Hair follicle dermal papilla cell (primary cell): ENCODE measurements around the gene TSPAN8. TPM values are rescaled to one million over a fixed set of nuclear protein-coding genes. Genes with fewer than 3 reads are reported as not detected.

ENCODE experiments used
- total RNA-seq: library from RNA; depleted of rRNA; stranded (reverse); fragments of >200 nt; gene quantifications from 2 replicates; pipeline ENCODE4 v1.2.3, GENCODE V29; 2012

Gene TSPAN8
- total RNA-seq, result 0.24 and 0.32 TPM in 2 replicates

DNA sequence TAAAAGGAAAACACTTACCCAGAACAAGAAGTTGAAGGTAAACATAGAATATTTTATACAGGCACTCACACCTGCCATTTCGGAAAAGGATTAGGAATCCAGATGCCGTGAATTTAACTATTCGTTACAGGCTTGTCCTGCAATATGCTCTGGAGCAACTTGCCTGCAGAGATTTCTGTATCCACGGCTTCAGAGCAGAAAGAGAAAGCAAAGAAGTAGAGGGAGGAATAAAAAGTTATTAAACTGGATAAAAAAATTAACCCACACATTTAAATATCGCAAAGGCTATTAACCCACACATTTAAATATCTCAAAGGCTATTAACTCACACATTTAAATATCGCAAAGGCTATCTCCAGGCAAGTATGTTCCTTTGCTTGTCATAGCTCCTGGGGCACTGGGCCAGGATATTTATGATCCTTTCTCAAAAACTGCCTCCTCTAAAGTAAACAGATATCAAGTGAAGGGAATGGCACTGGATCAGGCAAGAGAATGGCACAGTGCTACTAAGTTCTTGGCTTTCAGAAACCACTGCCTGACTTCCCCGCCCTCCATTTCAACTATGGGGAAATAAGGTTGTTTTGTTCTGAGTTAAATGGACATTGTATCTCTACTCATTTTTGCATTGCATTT is at the start of gene TSPAN8:
Gene TSPAN8, minus strand, starts transcription at position 399 of the 633 bp plus-strand sequence. Its CDS starts 321 bp downstream, at position 78.

Other genes starting within 250 kb of the TSPAN8 start
- gene PTPRR, start 237.3 kb downstream of the TSPAN8 start, total RNA-seq, result under 0.01 and 0.24 TPM in 2 replicates